ENCODE data around the gene PTPRE.

Gene PTPRE

GRCh38 chr10:128003521-128003920, 96.6 kb downstream of the PTPRE start:
- Histone ChIP-seq H3K27me3 (replicated peaks) (no peaks in the 10 kb centered on the region), H3K36me3 (replicated peaks) (no peaks in the 10 kb centered on the region), H3K27ac (no peak overlapping the region), H3K4me3 (ENCODE audit: low read depth, low read length) (no peak overlapping the region)
- in situ Hi-C loops (cut with HindIII; ENCODE audit: low pct_ligation_motif_present, low sequenced_read_pairs) = no loop called here
- no peak for TF ChIP-seq CTCF (IDR thresholded peaks at IDR 0.05; ENCODE audit: low read depth, low read length, missing control alignments)
- no peak for DNase-seq

GRCh38 chr10:128005858-128006257, 99.0 kb downstream of the PTPRE start:
- in situ Hi-C loops (cut with HindIII; ENCODE audit: low pct_ligation_motif_present, low sequenced_read_pairs) = no loop called here
- no peak for DNase-seq
- Histone ChIP-seq H3K27me3 (replicated peaks) (no peaks in the 10 kb centered on the region), H3K4me3 (ENCODE audit: low read depth, low read length) (no peak overlapping the region), H3K36me3 (replicated peaks) (no peaks in the 10 kb centered on the region), H3K27ac (no peak overlapping the region)
- TF ChIP-seq CTCF (IDR thresholded peaks at IDR 0.05; ENCODE audit: low read depth, low read length, missing control alignments) = no peak

- DNase-seq = no peak
- no peak overlapping the region for H3K27ac ChIP-seq
- H3K4me3 ChIP-seq (ENCODE audit: low read depth, low read length) = no peak overlapping the region
- no peaks in the 10 kb centered on the region for H3K27me3 ChIP-seq (replicated peaks)
- in situ Hi-C loops (cut with HindIII; ENCODE audit: low pct_ligation_motif_present, low sequenced_read_pairs) = no loop called here
- TF ChIP-seq CTCF (IDR thresholded peaks at IDR 0.05; ENCODE audit: low read depth, low read length, missing control alignments) = no peak
- H3K36me3 ChIP-seq (replicated peaks) = no peaks in the 10 kb centered on the region
These were observed 100.2 kb downstream of the PTPRE start for GRCh38 chr10:128007056-128007455.

GRCh38 chr10:128007971-128008370, 101.1 kb downstream of the PTPRE start:
- Histone ChIP-seq H3K36me3 (replicated peaks) (no peaks in the 10 kb centered on the region), H3K27ac (no peak overlapping the region), H3K4me3 (ENCODE audit: low read depth, low read length) (no peak overlapping the region), H3K27me3 (replicated peaks) (no peaks in the 10 kb centered on the region)
- no peak for DNase-seq
- no peak for TF ChIP-seq CTCF (IDR thresholded peaks at IDR 0.05; ENCODE audit: low read depth, low read length, missing control alignments)
- in situ Hi-C loops (cut with HindIII; ENCODE audit: low pct_ligation_motif_present, low sequenced_read_pairs) = no loop called here

- in situ Hi-C loops (cut with HindIII; ENCODE audit: low pct_ligation_motif_present, low sequenced_read_pairs) = no loop called here
- Histone ChIP-seq H3K27me3 (replicated peaks) (no peaks in the 10 kb centered on the region), H3K4me3 (ENCODE audit: low read depth, low read length) (no peak overlapping the region), H3K36me3 (replicated peaks) (no peaks in the 10 kb centered on the region), H3K27ac (no peak overlapping the region)
- DNase-seq = no peak
- TF ChIP-seq CTCF (IDR thresholded peaks at IDR 0.05; ENCODE audit: low read depth, low read length, missing control alignments) = no peak
These were observed 101.8 kb downstream of the PTPRE start for GRCh38 chr10:128008521-128009250.

Measured in brain microvascular endothelial cell (primary cell).